K562 (cell line): Measurements from ENCODE around the gene PSMB11. TPM values are rescaled to one million over a fixed set of nuclear protein-coding genes. Genes with fewer than 3 reads are reported as not detected.
A peak's percentile ranks its signal among the peaks of the same experiment; 100 is the strongest.

Experiments used
- BRD4 ChIP-seq: fragments of 200-600 bp; sonication (generic); IDR thresholded peaks from 2 replicates; pipeline ENCODE4 v1.6.1; 2017; ENCODE audit warnings: inconsistent platforms
- BRF1 ChIP-seq: IDR thresholded peaks from 3 replicates; pipeline ENCODE4 v1.6.1; 2011; ENCODE audit warnings: borderline replicate concordance, mild to moderate bottlenecking; ENCODE audit not compliant: insufficient read length; ENCODE audit errors: extremely low read depth
- CREB3L1 ChIP-seq: fragments of 450-650 bp; IDR thresholded peaks from 2 replicates; pipeline ENCODE4 v1.6.1; 2014; ENCODE audit warnings: low read depth, mild to moderate bottlenecking, moderate library complexity, borderline replicate concordance
- DIDO1 ChIP-seq: fragments of 450-650 bp; IDR thresholded peaks from 2 replicates; pipeline ENCODE4 v1.6.1; 2016; ENCODE audit warnings: low read depth, missing biosample characterization, missing genetic modification characterization
- DNMT1 ChIP-seq: fragments of 450-650 bp; IDR thresholded peaks from 2 replicates; pipeline ENCODE4 v1.6.1; 2016; ENCODE audit warnings: antibody characterized with exemption, mild to moderate bottlenecking
- E4F1 ChIP-seq: fragments of 250-450 bp; sonication (Bioruptor Pico); IDR thresholded peaks from 2 replicates; pipeline ENCODE4 v1.5.0; 2021; ENCODE audit warnings: mild to moderate bottlenecking, borderline replicate concordance
- ELK1 ChIP-seq: sonication (generic); formaldehyde crosslinking; IDR thresholded peaks from 2 replicates; pipeline ENCODE4 v1.8.1; 2022; ENCODE audit warnings: missing genetic modification reagents
- ETV6 ChIP-seq, 3 experiments: fragments of 150-350 bp in 1 of 3; sonication (generic) in 1 of 3; formaldehyde crosslinking in 1 of 3; IDR thresholded peaks; 2 replicates each; pipeline versions ENCODE4 v1.6.1 to v1.8.0; 2014 to 2022; ENCODE audit warnings: borderline replicate concordance in 2 of 3, low read depth in 2 of 3, antibody characterized with exemption in 1 of 3, low read length in 1 of 3, mild to moderate bottlenecking in 1 of 3, missing genetic modification reagents in 1 of 3
- FOXJ2 ChIP-seq: fragments of 200-800 bp; sonication (Bioruptor generic); IDR thresholded peaks from 2 replicates; pipeline ENCODE4 v1.6.1; 2016; ENCODE audit warnings: missing genetic modification characterization, missing compliant biosample characterization
- GATA2 ChIP-seq: sonication (generic); formaldehyde crosslinking; IDR thresholded peaks from 2 replicates; pipeline ENCODE4 v1.4.0; 2020; ENCODE audit warnings: mild to moderate bottlenecking, missing genetic modification reagents
- HDAC2 ChIP-seq: fragments of 450-650 bp; IDR thresholded peaks from 2 replicates; pipeline ENCODE4 v1.6.1; 2016; ENCODE audit warnings: mild to moderate bottlenecking
- MAFF ChIP-seq: IDR thresholded peaks from 2 replicates; pipeline ENCODE4 v1.6.1; 2012; ENCODE audit warnings: low read length, improper control_type of control experiment
- PHF21A ChIP-seq: fragments of 450-650 bp; IDR thresholded peaks from 2 replicates; pipeline ENCODE4 v1.6.1; 2017; ENCODE audit warnings: low read depth, borderline replicate concordance
- PURB ChIP-seq: sonication (generic); formaldehyde crosslinking; IDR thresholded peaks from 2 replicates; pipeline ENCODE4 v1.9.0; 2021; ENCODE audit warnings: low read depth, mild to moderate bottlenecking, missing genetic modification reagents
- RBM14 ChIP-seq: fragments of 200-400 bp; formaldehyde crosslinking; IDR thresholded peaks from 2 replicates; pipeline ENCODE4 v1.6.1; 2018; ENCODE audit warnings: low read depth, mild to moderate bottlenecking, low read length, moderate library complexity, borderline replicate concordance; ENCODE audit not compliant: insufficient read depth
- SRSF1 ChIP-seq: fragments of 200-400 bp; formaldehyde crosslinking; IDR thresholded peaks from 2 replicates; pipeline ENCODE4 v1.6.1; 2017; ENCODE audit warnings: mild to moderate bottlenecking, low read depth, low read length, moderate library complexity
- TBL1XR1 ChIP-seq, 2 experiments: IDR thresholded peaks; 2 replicates each; pipeline ENCODE4 v1.6.1; 2012; ENCODE audit warnings: improper control_type of control experiment in 2 of 2, low read length in 2 of 2, mild to moderate bottlenecking in 1 of 2
- THRAP3 ChIP-seq: fragments of 450-650 bp; IDR thresholded peaks from 2 replicates; pipeline ENCODE4 v1.6.1; 2016; ENCODE audit warnings: mild to moderate bottlenecking, inconsistent platforms, borderline replicate concordance
- WHSC1 ChIP-seq: IDR thresholded peaks from one replicate; pipeline ENCODE4 v1.6.1; 2012; ENCODE audit warnings: low read length, control low read depth, inconsistent platforms
- XRCC4 ChIP-seq: IDR thresholded peaks from one replicate; pipeline ENCODE4 v1.6.1; 2011; ENCODE audit not compliant: insufficient read depth, insufficient read length; ENCODE audit errors: extremely low read depth
- ZFP1 ChIP-seq: fragments of 450-650 bp; formaldehyde crosslinking; IDR thresholded peaks from 2 replicates; pipeline ENCODE4 v1.4.0; 2020; ENCODE audit warnings: mild to moderate bottlenecking, mixed read lengths
- ZNF197 ChIP-seq: fragments of 200-800 bp; sonication (Bioruptor generic); IDR thresholded peaks from 2 replicates; pipeline ENCODE4 v1.6.1; 2016; ENCODE audit warnings: low read depth, missing genetic modification characterization, missing compliant biosample characterization
- ZNF24 ChIP-seq: fragments of 450-650 bp; IDR thresholded peaks from 2 replicates; pipeline ENCODE4 v1.6.1; 2016
- ZNF41 ChIP-seq: fragments of 250-450 bp; sonication (Bioruptor Pico); conservative IDR thresholded peaks from 2 replicates; pipeline ENCODE4 v1.4.0; 2020; ENCODE audit warnings: mild to moderate bottlenecking
- polyA plus RNA-seq, 8 experiments: library from polyadenylated mRNA; depleted of rRNA in 4 of 8; stranded (reverse) in 5 of 8; unstranded in 3 of 8; fragments of >200 nt; fragmentation: Nextera tagmentation in 2 of 8; fragmentation: Illumina TruSeq in 1 of 8; extraction: Ambion mirVana in 2 of 8; extraction: Trizol in 1 of 8; gene quantifications; 2 replicates each; pipeline versions ENCODE4 v1.2.1 to v1.2.3, GENCODE V29; 2011 to 2014; ENCODE audit warnings: inconsistent platforms in 1 of 8, missing spikeins in 1 of 8
- total RNA-seq, 7 experiments: library from RNA; depleted of rRNA in 6 of 7; stranded (reverse); fragments of >200 nt in 6 of 7; fragmentation: Illumina TruSeq in 2 of 7; extraction: Trizol in 2 of 7; gene quantifications; 2 replicates each; pipeline versions ENCODE4 v1.2.1 to v1.2.3, GENCODE V29; 2011 to 2021; ENCODE audit warnings: low replicate concordance in 1 of 7

PSMB11 gene
- total and polyA plus RNA-seq, 9 of the 15 experiments (the other 6 are each of a cell fraction or from before 2014, with no cell fraction given): not detected

- TF ChIP-seq CREB3L1 (no peak), TBL1XR1 (IDR thresholded peaks at IDR 0.05; ENCODE audit: low read length in 2 of 2) (no peak), ZNF41 (no peak), E4F1 (CRISPR knock-in tag) (no peak), ZNF24 (no peak), WHSC1 (no peak), FOXJ2 (tag) (no peak), RBM14 (no peak), BRF1 (no peak), DIDO1 (no peak), PURB (CRISPR knock-in tag) (no peak), ZNF197 (CRISPR knock-in tag) (no peak), THRAP3 (0 out of 2 replicates have a peak, but pooled peaks have one; percentile 77), DNMT1 (no peak), HDAC2 (no peak), XRCC4 (no peak), PHF21A (no peak), ZFP1 (no peak), ELK1 (CRISPR knock-in tag) (no peak), SRSF1 (no peak), MAFF (no peak), ETV6 (IDR thresholded peaks at IDR 0.05; ENCODE audit: borderline replicate concordance in 1 of 2, low read depth in 2 of 2, low read length in 1 of 2) (no peak), ETV6 (CRISPR knock-in tag; IDR thresholded peaks at IDR 0.05; ENCODE audit: borderline replicate concordance) (no peak), GATA2 (CRISPR knock-in tag) (no peak), BRD4 (no peak)
These were observed 15.1 kb downstream of the PSMB11 start, which contains the start of gene CDH24 (continued) for GRCh38 chr14:23056956-23057756.
